HFFc6 (cell line): ENCODE data around the gene UAP1L1. TPM values are rescaled to one million over a fixed set of nuclear protein-coding genes. Genes with fewer than 3 reads are reported as not detected.

Experiments used
- DNase-seq: peaks from one replicate; pipeline ENCODE4 v3.0.0-alpha.2; 2018
- H3K27ac Mint-ChIP-seq: 2 replicates; pipeline ENCODE4 v1.8.0; 2020; ENCODE audit warnings: mild to moderate bottlenecking, mixed read lengths
- H3K27me3 Mint-ChIP-seq: 2 replicates; pipeline ENCODE4 v1.8.0; 2021; ENCODE audit warnings: mild to moderate bottlenecking, moderate library complexity, mixed read lengths; ENCODE audit not compliant: insufficient read depth
- H3K36me3 Mint-ChIP-seq: 2 replicates; pipeline ENCODE4 v1.8.0; 2021; ENCODE audit warnings: low read depth, mixed read lengths
- H3K4me1 Mint-ChIP-seq: 2 replicates; pipeline ENCODE4 v1.8.0; 2020; ENCODE audit warnings: low read depth, mixed read lengths
- H3K4me3 Mint-ChIP-seq: 2 replicates; pipeline ENCODE4 v1.8.0; 2020; ENCODE audit warnings: mild to moderate bottlenecking, moderate library complexity, mixed read lengths
- H3K9me3 Mint-ChIP-seq: 2 replicates; pipeline ENCODE4 v1.8.0; 2020; ENCODE audit warnings: mild to moderate bottlenecking, mixed read lengths
- long read RNA-seq: library from polyadenylated mRNA; unstranded; transcript quantifications from one replicate; pipeline ENCODE4 v2.0.0, GENCODE V29; 2019
- total RNA-seq, 6 experiments: library from RNA; stranded (reverse); fragmentation: NEBNext Ultra II Directional; extraction: Animal tissue kit (Norgen Biotek cat#: 25700); gene quantifications; 2 replicates in 1 of 6; 3 replicates in 5 of 6; pipeline ENCODE4 v1.2.3, GENCODE V29; 2021
- TF ChIP-seq, protein P1 (sequence below): fragments of 200-600 bp; sonication (generic); IDR thresholded peaks from 2 replicates; pipeline ENCODE4 v1.5.0; 2021; ENCODE audit warnings: antibody characterized with exemption, mild to moderate bottlenecking

The UAP1L1 gene, protein sequence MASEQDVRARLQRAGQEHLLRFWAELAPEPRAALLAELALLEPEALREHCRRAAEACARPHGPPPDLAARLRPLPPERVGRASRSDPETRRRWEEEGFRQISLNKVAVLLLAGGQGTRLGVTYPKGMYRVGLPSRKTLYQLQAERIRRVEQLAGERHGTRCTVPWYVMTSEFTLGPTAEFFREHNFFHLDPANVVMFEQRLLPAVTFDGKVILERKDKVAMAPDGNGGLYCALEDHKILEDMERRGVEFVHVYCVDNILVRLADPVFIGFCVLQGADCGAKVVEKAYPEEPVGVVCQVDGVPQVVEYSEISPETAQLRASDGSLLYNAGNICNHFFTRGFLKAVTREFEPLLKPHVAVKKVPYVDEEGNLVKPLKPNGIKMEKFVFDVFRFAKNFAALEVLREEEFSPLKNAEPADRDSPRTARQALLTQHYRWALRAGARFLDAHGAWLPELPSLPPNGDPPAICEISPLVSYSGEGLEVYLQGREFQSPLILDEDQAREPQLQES
- 10 to 100 TPM in 5 of 6 experiments, 1 to 10 TPM in 1; 9.4 to 13.1 (median 10.6) TPM for total RNA-seq
- long read RNA-seq, partial matches to known transcripts = 1 of 4 reads
- long read RNA-seq, other reads (novel, unspliced or antisense) = 1 of 4 reads

DNA sequence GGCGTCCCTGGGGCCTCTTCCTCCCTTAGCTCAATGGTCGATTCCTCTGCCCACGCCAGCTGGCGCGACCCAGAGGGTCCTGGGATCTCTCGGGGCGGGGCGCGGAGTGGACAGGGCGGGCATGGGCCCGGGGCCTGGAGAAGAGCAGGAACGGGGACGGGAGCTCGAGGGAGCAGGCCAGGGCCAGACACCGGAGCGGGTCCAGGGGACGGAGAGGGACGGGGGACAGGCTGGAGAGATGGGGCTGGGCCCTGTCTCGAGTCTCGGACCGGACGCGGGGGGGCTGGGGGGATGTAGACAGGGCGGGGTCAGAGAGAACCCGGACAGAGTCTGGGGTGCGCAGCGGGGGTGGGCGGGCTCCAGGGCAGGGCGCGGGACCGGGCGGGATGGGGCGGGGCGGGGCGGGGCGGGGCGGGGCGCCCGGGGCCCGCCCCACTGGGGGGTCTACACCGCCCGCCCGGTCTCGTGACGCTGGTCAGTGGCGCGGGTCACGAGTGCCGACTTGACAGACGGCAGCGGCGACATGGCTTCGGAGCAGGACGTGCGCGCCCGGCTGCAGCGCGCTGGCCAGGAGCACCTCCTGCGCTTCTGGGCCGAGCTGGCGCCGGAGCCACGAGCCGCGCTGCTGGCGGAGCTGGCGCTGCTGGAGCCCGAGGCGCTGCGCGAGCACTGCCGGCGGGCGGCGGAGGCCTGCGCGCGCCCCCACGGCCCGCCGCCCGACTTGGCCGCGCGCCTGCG, at the start of gene UAP1L1:
Gene UAP1L1, plus strand, starts transcription at position 508 of the 738 bp plus-strand sequence. Its CDS starts 16 bp downstream, at position 524.
- H3K27me3 Mint-ChIP-seq = no peaks in the 10 kb centered on the region; the same call in none of the 2 replicates
- DNase-seq = peak; percentile 57
- no peaks in the 10 kb centered on the region for H3K36me3 Mint-ChIP-seq
- TF ChIP-seq, protein P1, sequence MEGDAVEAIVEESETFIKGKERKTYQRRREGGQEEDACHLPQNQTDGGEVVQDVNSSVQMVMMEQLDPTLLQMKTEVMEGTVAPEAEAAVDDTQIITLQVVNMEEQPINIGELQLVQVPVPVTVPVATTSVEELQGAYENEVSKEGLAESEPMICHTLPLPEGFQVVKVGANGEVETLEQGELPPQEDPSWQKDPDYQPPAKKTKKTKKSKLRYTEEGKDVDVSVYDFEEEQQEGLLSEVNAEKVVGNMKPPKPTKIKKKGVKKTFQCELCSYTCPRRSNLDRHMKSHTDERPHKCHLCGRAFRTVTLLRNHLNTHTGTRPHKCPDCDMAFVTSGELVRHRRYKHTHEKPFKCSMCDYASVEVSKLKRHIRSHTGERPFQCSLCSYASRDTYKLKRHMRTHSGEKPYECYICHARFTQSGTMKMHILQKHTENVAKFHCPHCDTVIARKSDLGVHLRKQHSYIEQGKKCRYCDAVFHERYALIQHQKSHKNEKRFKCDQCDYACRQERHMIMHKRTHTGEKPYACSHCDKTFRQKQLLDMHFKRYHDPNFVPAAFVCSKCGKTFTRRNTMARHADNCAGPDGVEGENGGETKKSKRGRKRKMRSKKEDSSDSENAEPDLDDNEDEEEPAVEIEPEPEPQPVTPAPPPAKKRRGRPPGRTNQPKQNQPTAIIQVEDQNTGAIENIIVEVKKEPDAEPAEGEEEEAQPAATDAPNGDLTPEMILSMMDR = no peak
- H3K4me1 Mint-ChIP-seq = peaks cover 4% of the 10 kb centered on the region; the same call in 1 of the 2 replicates
- no peaks in the 10 kb centered on the region for H3K9me3 Mint-ChIP-seq
- peak within 1 kb of the TSS; percentile 81 for H3K4me3 Mint-ChIP-seq
- H3K27ac Mint-ChIP-seq = no peak within 1 kb of the TSS; the same call in 1 of the 2 replicates

DNA sequence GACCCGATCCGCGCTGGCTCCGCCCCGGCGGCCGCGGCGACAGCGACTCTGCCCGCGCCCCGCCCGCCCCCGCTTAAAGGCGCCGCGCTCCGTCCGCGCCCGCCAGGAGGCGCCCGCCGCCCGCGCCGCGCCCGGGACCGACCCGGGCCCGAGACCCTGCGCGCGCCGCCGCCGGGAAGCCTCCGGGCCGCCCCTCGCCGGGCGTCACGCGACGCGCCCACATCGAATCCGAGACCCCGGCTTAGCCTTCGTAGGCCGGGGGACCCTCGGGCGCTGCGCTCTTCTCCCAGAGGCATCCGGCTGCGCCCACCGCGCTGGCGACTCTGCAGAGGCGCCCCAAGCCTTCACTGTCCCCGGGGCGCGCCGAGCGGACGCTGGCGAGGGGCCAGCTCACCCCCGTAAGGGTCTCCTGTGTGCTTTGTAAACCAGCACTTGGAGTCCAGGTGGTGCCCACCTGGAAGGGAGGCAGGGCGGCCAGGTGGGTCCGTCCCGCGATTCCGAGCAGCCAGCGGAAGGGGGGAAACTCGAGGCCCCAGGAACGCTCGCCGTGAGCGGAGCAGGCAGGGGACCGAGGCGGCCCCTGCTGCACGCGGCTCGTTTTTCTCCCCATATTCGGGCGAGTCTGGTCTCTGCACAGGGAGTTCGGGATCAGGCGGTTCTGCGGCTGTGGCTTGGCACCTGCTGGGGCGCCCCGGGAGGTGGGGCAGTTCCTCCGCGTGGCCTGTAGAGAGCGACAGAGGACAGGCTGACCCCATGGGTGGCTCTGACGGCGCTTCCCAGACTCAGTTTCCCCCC, 48.9 kb upstream of the UAP1L1 start:
- Mint-ChIP-seq H3K9me3 (no peaks in the 10 kb centered on the region), H3K4me3 (peak overlapping the region; percentile 46), H3K36me3 (no peaks in the 10 kb centered on the region), H3K27me3 (no peaks in the 10 kb centered on the region), H3K27ac (no peak overlapping the region), H3K4me1 (0 out of 2 replicates have a peak, but pooled peaks cover 5% of the 10 kb centered on the region)
- DNase-seq = peak; percentile 26
- TF ChIP-seq, protein P1 = no peak

DNA sequence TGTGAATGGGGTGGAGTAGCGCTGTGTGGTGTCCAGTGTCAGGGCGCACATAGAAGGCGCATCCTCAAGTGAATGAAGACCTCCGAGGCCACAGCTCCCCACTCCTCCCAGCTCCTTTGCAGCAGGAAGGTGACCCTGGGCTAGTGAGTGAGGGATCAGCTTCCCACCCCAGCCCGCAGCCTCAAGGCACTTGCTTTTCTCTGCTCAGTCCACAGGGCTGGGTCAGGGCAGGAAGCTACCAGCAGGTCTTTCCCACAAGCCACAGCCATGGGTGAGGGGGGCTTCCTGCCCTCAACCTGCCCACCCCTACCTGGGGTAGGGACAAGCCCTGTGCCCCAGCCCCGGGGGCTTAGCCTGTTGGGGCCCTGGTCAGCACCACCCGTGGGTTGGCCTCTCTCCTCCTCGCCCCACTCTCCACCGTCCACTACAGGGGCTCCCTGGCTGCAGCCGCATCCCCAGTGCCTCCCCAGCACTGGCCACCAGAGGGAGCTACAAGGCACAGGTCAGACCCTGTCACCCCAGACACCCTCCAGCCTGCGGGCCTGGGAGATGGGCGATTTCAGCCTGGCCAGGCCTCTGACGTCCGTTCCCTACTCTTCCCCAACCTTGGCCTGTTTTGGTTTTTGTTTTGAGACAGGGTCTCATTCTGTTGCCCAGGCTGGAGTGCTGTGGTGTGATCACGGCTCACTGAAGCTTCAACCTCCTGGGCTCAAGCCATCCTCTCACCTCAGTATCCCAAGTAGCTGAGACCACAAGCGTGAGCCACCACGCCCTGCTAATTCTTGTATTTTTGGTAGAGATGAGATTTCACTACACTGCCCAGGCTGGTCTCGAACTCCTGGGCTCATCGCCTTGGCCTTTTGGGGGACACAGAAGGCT, 48.0 kb upstream of the UAP1L1 start:
- Mint-ChIP-seq H3K27ac (no peak overlapping the region), H3K36me3 (no peaks in the 10 kb centered on the region), H3K4me1 (0 out of 2 replicates have a peak, but pooled peaks cover 5% of the 10 kb centered on the region), H3K27me3 (no peaks in the 10 kb centered on the region), H3K9me3 (no peaks in the 10 kb centered on the region), H3K4me3 (peak overlapping the region; percentile 46; the same call in 1 of the 2 replicates)
- DNase-seq = peak; percentile 26
- TF ChIP-seq, protein P1 = peak; percentile 92

DNA sequence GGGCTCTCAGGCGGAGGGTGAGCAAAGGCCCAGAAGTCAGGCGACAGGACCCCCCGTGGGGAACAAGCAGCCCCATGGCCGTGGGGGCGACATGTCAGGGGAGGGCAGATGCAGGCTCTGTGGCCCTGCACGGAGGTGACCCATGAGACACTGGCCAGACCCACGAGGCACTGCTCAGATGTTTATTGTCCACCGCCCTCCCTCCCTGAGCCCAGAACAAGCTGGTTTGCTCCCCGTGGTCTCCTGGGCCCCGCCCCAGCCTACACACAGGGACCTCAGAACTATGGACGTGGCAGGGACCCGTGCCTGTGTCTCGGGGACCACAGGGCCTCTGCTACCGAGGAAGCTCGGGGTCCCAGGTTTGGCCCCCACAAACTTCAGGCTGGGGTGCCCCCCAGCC, 47.3 kb upstream of the UAP1L1 start:
- Mint-ChIP-seq H3K4me3 (no peak overlapping the region), H3K27ac (no peak overlapping the region), H3K4me1 (0 out of 2 replicates have a peak, but pooled peaks cover 5% of the 10 kb centered on the region), H3K27me3 (no peaks in the 10 kb centered on the region; the same call in 1 of the 2 replicates), H3K36me3 (no peaks in the 10 kb centered on the region), H3K9me3 (no peaks in the 10 kb centered on the region)
- TF ChIP-seq, protein P1 = no peak
- DNase-seq = no peak
